B cell (primary cell): ENCODE measurements around the gene PCDHA9. TPM values are rescaled to one million over a fixed set of nuclear protein-coding genes. Genes with fewer than 3 reads are reported as not detected.

ENCODE experiments used
- ATAC-seq: fragments of 200-7000 bp; cut with Tn5 transposase; one replicate; pipeline ENCODE4 v1.10.0; 2021; ENCODE audit warnings: low read depth, mild to moderate bottlenecking, moderate number of reproducible peaks, moderate library complexity
- CTCF ChIA-PET: fragments of 350-600 bp; sonication (Branson Sonifier 250); formaldehyde crosslinking; loops from one replicate; lab custom pipeline; 2021; ENCODE audit warnings: antibody characterized with exemption, inconsistent platforms; lab: Charles Lee
- POLR2A ChIA-PET: fragments of 350-600 bp; sonication (Branson Sonifier 250); formaldehyde crosslinking; loops from one replicate; lab custom pipeline; 2021; ENCODE audit warnings: antibody characterized with exemption; lab: Charles Lee
- DNase-seq: peaks from one replicate; pipeline ENCODE4 v3.0.0; 2013
- H2AFZ ChIP-seq: 2 replicates; pipeline ENCODE4 v1.6.1; 2012; ENCODE audit warnings: mild to moderate bottlenecking, low read depth, low read length; ENCODE audit not compliant: insufficient read depth, poor library complexity, severe bottlenecking
- H3K27ac ChIP-seq, 2 donors: 1 replicate in 1 of 2; 2 replicates in 1 of 2; pipeline ENCODE4 v1.5.1; 2012 to 2013; ENCODE audit warnings: low read length in 2 of 2, mild to moderate bottlenecking in 2 of 2, moderate library complexity in 1 of 2
- H3K27me3 ChIP-seq, 4 experiments: fragments of 200-600 bp in 1 of 4; sonication (generic) in 1 of 4; replicated peaks in 1 of 4; 1 replicate in 2 of 4; 2 replicates in 2 of 4; pipeline versions ENCODE4 v1.6.1 to v1.7.0; 2013 to 2016; ENCODE audit warnings: low read length in 3 of 4, mild to moderate bottlenecking in 2 of 4, mixed read lengths in 1 of 4, moderate library complexity in 1 of 4; ENCODE audit not compliant: insufficient read depth in 4 of 4, control insufficient read depth in 3 of 4; ENCODE audit errors: control extremely low read depth in 1 of 4
- H3K36me3 ChIP-seq, 2 experiments: replicated peaks in 1 of 2; 1 replicate in 1 of 2; 2 replicates in 1 of 2; pipeline versions ENCODE4 v1.6.1 to v1.7.1; 2013; ENCODE audit warnings: low read length in 1 of 2; ENCODE audit not compliant: insufficient read depth in 2 of 2, control insufficient read depth in 1 of 2; ENCODE audit errors: control extremely low read depth in 1 of 2, extremely low read depth in 1 of 2
- H3K4me1 ChIP-seq, 2 donors: fragments of 200-600 bp in 1 of 2; sonication (generic) in 1 of 2; 1 replicate in 1 of 2; 2 replicates in 1 of 2; pipeline versions ENCODE4 v1.5.1 to v1.6.1; 2013 to 2017; ENCODE audit warnings: low read length in 2 of 2; ENCODE audit not compliant: control insufficient read depth in 2 of 2, insufficient read depth in 2 of 2
- H3K4me2 ChIP-seq: replicated peaks from 2 replicates; pipeline ENCODE3; 2012; ENCODE audit warnings: mild to moderate bottlenecking, low read depth, low read length; ENCODE audit not compliant: poor library complexity, severe bottlenecking
- H3K4me3 ChIP-seq, 5 experiments: fragments of 200-600 bp in 1 of 5; sonication (generic) in 1 of 5; 1 replicate in 3 of 5; 2 replicates in 2 of 5; pipeline versions ENCODE4 v1.5.1 to v1.7.0; 2011 to 2016; ENCODE audit warnings: low read length in 4 of 5, mild to moderate bottlenecking in 4 of 5, low read depth in 2 of 5, control low read depth in 1 of 5, moderate library complexity in 1 of 5; ENCODE audit not compliant: insufficient read depth in 1 of 5; ENCODE audit errors: control extremely low read depth in 1 of 5, extremely low read depth in 1 of 5
- H3K79me2 ChIP-seq: fragments of 200-600 bp; sonication (generic); one replicate; pipeline ENCODE4 v1.6.0; 2016; ENCODE audit warnings: low read length; ENCODE audit not compliant: control insufficient read depth, insufficient read depth
- H3K9ac ChIP-seq: fragments of 200-600 bp; sonication (generic); 2 replicates; pipeline ENCODE4 v1.6.1; 2017; ENCODE audit warnings: mild to moderate bottlenecking, low read length, moderate library complexity
- H3K9me3 ChIP-seq, 3 donors: one replicate each; pipeline versions ENCODE4 v1.6.1 to v1.7.1; 2013; ENCODE audit warnings: low read length in 2 of 3; ENCODE audit not compliant: control insufficient read depth in 2 of 3, insufficient read depth in 1 of 3; ENCODE audit errors: control extremely low read depth in 1 of 3
- H4K20me1 ChIP-seq: 2 replicates; pipeline ENCODE4 v1.6.0; 2012; ENCODE audit warnings: mild to moderate bottlenecking, low read length; ENCODE audit not compliant: insufficient read depth, control insufficient read depth, poor library complexity, severe bottlenecking
- H3K27ac Mint-ChIP-seq: one replicate; pipeline ENCODE4 v1.8.0; 2021; ENCODE audit warnings: mixed read lengths
- H3K27me3 Mint-ChIP-seq: one replicate; pipeline ENCODE4 v1.8.0; 2021; ENCODE audit warnings: mixed read lengths
- H3K4me1 Mint-ChIP-seq: one replicate; pipeline ENCODE4 v1.8.0; 2021; ENCODE audit warnings: mixed read lengths
- H3K4me3 Mint-ChIP-seq: one replicate; pipeline ENCODE4 v1.8.0; 2021; ENCODE audit warnings: mixed read lengths
- H3K9me3 Mint-ChIP-seq: one replicate; pipeline ENCODE4 v1.8.0; 2022; ENCODE audit warnings: mixed read lengths; ENCODE audit not compliant: insufficient read depth
- EZH2 ChIP-seq: IDR thresholded peaks from 2 replicates; pipeline ENCODE4 v1.6.1; 2012; ENCODE audit warnings: borderline replicate concordance, low read depth, mild to moderate bottlenecking, moderate library complexity, low read length; ENCODE audit not compliant: insufficient read depth, poor library complexity, severe bottlenecking
- WGBS: methylation state at CpG from one replicate; pipeline ENCODE4 v1.1.5; 2013; ENCODE audit warnings: missing lambda C conversion rate; ENCODE audit not compliant: insufficient coverage; 5-methylcytosine and 5-hydroxymethylcytosine counted together
- intact Hi-C: fragments of 100-400 bp; cut with micrococcal nuclease; formaldehyde crosslinking; loops from one replicate; pipeline ENCODE4 v1.10.0; 2022
- polyA plus RNA-seq: library from polyadenylated mRNA; depleted of rRNA; stranded (reverse); fragments of >200 nt; gene quantifications from 2 replicates; pipeline ENCODE4 v1.2.3, GENCODE V29; 2012
- total RNA-seq, 2 donors: library from RNA; stranded (reverse); fragments of 120-200 nt in 1 of 2; gene quantifications; 1 replicate in 1 of 2; 2 replicates in 1 of 2; pipeline versions ENCODE4 v1.2.3 to v1.2.4, GENCODE V29; 2013 to 2022
- TF ChIP-seq, protein P1 (sequence below): fragments of 200-600 bp; IDR thresholded peaks from one replicate; pipeline ENCODE4 v1.8.0; 2022; ENCODE audit warnings: antibody characterized with exemption, mild to moderate bottlenecking

PCDHA9 gene
- total and polyA plus RNA-seq, 2 donors (not counting 1 experiment from before 2014, with no cell fraction given), result not detected

DNA sequence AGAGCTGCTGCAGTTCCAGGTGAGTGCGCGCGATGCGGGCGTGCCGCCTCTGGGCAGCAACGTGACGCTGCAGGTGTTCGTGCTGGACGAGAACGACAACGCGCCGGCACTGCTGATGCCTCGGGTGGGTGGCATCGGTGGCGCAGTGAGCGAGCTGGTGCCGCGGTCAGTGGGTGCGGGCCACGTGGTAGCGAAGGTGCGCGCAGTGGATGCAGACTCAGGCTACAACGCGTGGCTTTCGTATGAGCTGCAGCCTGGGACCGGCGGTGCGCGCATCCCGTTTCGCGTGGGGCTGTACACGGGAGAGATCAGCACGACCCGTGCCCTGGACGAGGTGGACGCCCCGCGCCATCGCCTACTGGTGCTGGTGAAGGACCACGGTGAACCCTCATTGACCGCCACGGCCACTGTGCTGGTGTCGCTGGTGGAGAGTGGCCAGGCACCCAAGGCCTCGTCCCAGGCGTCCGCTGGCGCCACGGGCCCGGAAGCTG lies 45.4 kb upstream of the PCDHA9 start:
- ChIA-PET CTCF (no interaction called here), POLR2A (no interaction called here)
- Mint-ChIP-seq H3K27ac (no peak overlapping the region), H3K4me1 (no peaks in the 10 kb centered on the region), H3K4me3 (no peak overlapping the region), H3K27me3 (peaks cover 14% of the 10 kb centered on the region), H3K9me3 (peaks cover 10% of the 10 kb centered on the region)
- Histone ChIP-seq H3K79me2 (no peaks in the 10 kb centered on the region), H3K27ac (no peak overlapping the region), H3K9me3 (peaks cover 3 to 35% (median 32%) of the 10 kb centered on the region in 3 donors), H3K4me3 (no peak overlapping the region), H3K4me1 (no peaks in the 10 kb centered on the region), H4K20me1 (no peaks in the 10 kb centered on the region), H3K4me2 (no peak overlapping the region), H3K27me3 (peaks cover 0 to 13% (median 7%) of the 10 kb centered on the region in 4 experiments), H2AFZ (no peak overlapping the region), H3K36me3 (no peaks in the 10 kb centered on the region), H3K9ac (no peak overlapping the region)
- WGBS, result 61% methylated on average over 53 of the region's 53 CpGs
- ATAC-seq (no peak), DNase-seq (no peak)
- intact Hi-C loops, result no loop called here
- TF ChIP-seq EZH2, result no peak
- TF ChIP-seq, protein P1, sequence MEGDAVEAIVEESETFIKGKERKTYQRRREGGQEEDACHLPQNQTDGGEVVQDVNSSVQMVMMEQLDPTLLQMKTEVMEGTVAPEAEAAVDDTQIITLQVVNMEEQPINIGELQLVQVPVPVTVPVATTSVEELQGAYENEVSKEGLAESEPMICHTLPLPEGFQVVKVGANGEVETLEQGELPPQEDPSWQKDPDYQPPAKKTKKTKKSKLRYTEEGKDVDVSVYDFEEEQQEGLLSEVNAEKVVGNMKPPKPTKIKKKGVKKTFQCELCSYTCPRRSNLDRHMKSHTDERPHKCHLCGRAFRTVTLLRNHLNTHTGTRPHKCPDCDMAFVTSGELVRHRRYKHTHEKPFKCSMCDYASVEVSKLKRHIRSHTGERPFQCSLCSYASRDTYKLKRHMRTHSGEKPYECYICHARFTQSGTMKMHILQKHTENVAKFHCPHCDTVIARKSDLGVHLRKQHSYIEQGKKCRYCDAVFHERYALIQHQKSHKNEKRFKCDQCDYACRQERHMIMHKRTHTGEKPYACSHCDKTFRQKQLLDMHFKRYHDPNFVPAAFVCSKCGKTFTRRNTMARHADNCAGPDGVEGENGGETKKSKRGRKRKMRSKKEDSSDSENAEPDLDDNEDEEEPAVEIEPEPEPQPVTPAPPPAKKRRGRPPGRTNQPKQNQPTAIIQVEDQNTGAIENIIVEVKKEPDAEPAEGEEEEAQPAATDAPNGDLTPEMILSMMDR, result no peak

- 47% methylated on average over 35 of the region's 47 CpGs for WGBS
- H3K79me2 ChIP-seq, result no peaks in the 10 kb centered on the region
- Mint-ChIP-seq H3K27ac (no peak within 1 kb of the TSS), H3K27me3 (peaks cover 7% of the 10 kb centered on the region), H3K4me3 (no peak within 1 kb of the TSS), H3K4me1 (no peaks in the 10 kb centered on the region), H3K9me3 (peaks cover 8% of the 10 kb centered on the region)
- H3K9ac ChIP-seq, result no peak within 1 kb of the TSS
- no peak within 1 kb of the TSS for H3K27ac ChIP-seq
- intact Hi-C loops, result no loop called here
- no peaks in the 10 kb centered on the region for H3K36me3 ChIP-seq
- no peak for DNase-seq
- TF ChIP-seq, protein P1, result no peak
- TF ChIP-seq EZH2, result no peak
- peaks cover 0 to 11% (median 6%) of the 10 kb centered on the region in 4 experiments for H3K27me3 ChIP-seq
- ATAC-seq, result no peak
- H4K20me1 ChIP-seq, result no peaks in the 10 kb centered on the region
- H3K4me2 ChIP-seq, result no peak within 1 kb of the TSS
- CTCF ChIA-PET, result no interaction called here
- H3K4me3 ChIP-seq, result no peak within 1 kb of the TSS
- no peak within 1 kb of the TSS for H2AFZ ChIP-seq
- peaks cover 5 to 41% (median 22%) of the 10 kb centered on the region in 3 donors for H3K9me3 ChIP-seq
- no peaks in the 10 kb centered on the region for H3K4me1 ChIP-seq
- POLR2A ChIA-PET, result no interaction called here
Measured at GRCh38 chr5:140806834-140807775, 41.1 kb upstream of the PCDHA9 start, which contains the start of gene PCDHA4. Gene PCDHA4, plus strand, starts transcription at chr5:140807068.
